GM12892 (cell line): ENCODE results near the gene RMDN2.

Source experiments
- POLR2A ChIP-seq: IDR thresholded peaks from 2 replicates; pipeline ENCODE4 v1.6.1; 2011; ENCODE audit warnings: low read depth, low read length, control low read depth
- TAF1 ChIP-seq: IDR thresholded peaks from 2 replicates; pipeline ENCODE4 v1.6.1; 2011; ENCODE audit warnings: low read depth, mild to moderate bottlenecking, control low read depth, low read length, borderline replicate concordance

- TF ChIP-seq POLR2A, result no peak
- no peak for TF ChIP-seq TAF1
Observed at GRCh38 chr2:37982847-37983246, 57.8 kb downstream of the RMDN2 start.
